NCI-H1436 (cell line): ENCODE measurements around the gene NT5DC4.

Experiments used
- DNase-seq: peaks from one replicate; lab custom pipeline; 2025; lab: John Stamatoyannopoulos, UW

The NT5DC4 gene

GRCh38 chr2:112754564-112754963 is 33.7 kb downstream of the NT5DC4 start:
- no peak for DNase-seq

GRCh38 chr2:112755444-112755843 is 34.6 kb downstream of the NT5DC4 start:
- DNase-seq = no peak

- DNase-seq = no peak
Measured at GRCh38 chr2:112756207-112756606, 35.4 kb downstream of the NT5DC4 start.

GRCh38 chr2:112757265-112757664 is 36.4 kb downstream of the NT5DC4 start:
- DNase-seq = no peak

GRCh38 chr2:112758711-112759110 is 37.9 kb downstream of the NT5DC4 start:
- DNase-seq = no peak

- DNase-seq = no peak
Measured at GRCh38 chr2:112760149-112760548, 39.3 kb downstream of the NT5DC4 start.

GRCh38 chr2:112762276-112762675 is 41.5 kb downstream of the NT5DC4 start:
- no peak for DNase-seq

- peak; percentile 97 for DNase-seq
Measured at GRCh38 chr2:112764071-112765044, 43.5 kb downstream of the NT5DC4 start, which contains the start of gene CKAP2L. Gene CKAP2L (minus strand): TSS chr2:112764609. CDS start chr2:112764598, 11 bp downstream.

- no peak for DNase-seq
Measured at GRCh38 chr2:112765251-112765650, 44.4 kb downstream of the NT5DC4 start.

- DNase-seq = no peak
Measured at GRCh38 chr2:112767693-112768330, 47.0 kb downstream of the NT5DC4 start.

- DNase-seq = no peak
Measured at GRCh38 chr2:112768432-112768831, 47.6 kb downstream of the NT5DC4 start.

GRCh38 chr2:112772322-112772721 is 51.5 kb downstream of the NT5DC4 start:
- no peak for DNase-seq

- no peak for DNase-seq
Measured at GRCh38 chr2:112772911-112773475, 52.2 kb downstream of the NT5DC4 start.

GRCh38 chr2:112773556-112773955 is 52.7 kb downstream of the NT5DC4 start:
- no peak for DNase-seq

- no peak for DNase-seq
Measured at GRCh38 chr2:112774536-112775285, 53.9 kb downstream of the NT5DC4 start.

GRCh38 chr2:112776113-112776512 is 55.3 kb downstream of the NT5DC4 start:
- no peak for DNase-seq

GRCh38 chr2:112777036-112777435 is 56.2 kb downstream of the NT5DC4 start:
- no peak for DNase-seq

- no peak for DNase-seq
Measured at GRCh38 chr2:112779598-112779997, 58.8 kb downstream of the NT5DC4 start.

- DNase-seq = no peak
Measured at GRCh38 chr2:112782234-112782799, 61.5 kb downstream of the NT5DC4 start.

- no peak for DNase-seq
Measured at GRCh38 chr2:112783187-112783714, 62.4 kb downstream of the NT5DC4 start.
